Osteoblast (primary cell): ENCODE measurements around the gene MRNIP. TPM values are rescaled to one million over a fixed set of nuclear protein-coding genes. Genes with fewer than 3 reads are reported as not detected.
A peak's percentile ranks its signal among the peaks of the same experiment; 100 is the strongest.

ENCODE experiments used
- DNase-seq: peaks from one replicate; pipeline ENCODE4 v3.0.0; 2011; ENCODE audit warnings: low spot score, mixed read lengths; ENCODE audit not compliant: insufficient read length; ENCODE audit errors: missing footprints
- H2AFZ ChIP-seq: 2 replicates; pipeline ENCODE4 v1.6.0; 2011; ENCODE audit warnings: mild to moderate bottlenecking, low read length
- H3K27ac ChIP-seq: 2 replicates; pipeline ENCODE4 v1.5.1; 2011; ENCODE audit warnings: mild to moderate bottlenecking, low read depth, low read length, moderate library complexity
- H3K27me3 ChIP-seq: 2 replicates; pipeline ENCODE4 v1.6.0; 2012; ENCODE audit warnings: mild to moderate bottlenecking, control low read depth, inconsistent platforms, low read length, moderate library complexity; ENCODE audit not compliant: insufficient read depth
- H3K36me3 ChIP-seq: 2 replicates; pipeline ENCODE4 v1.5.1; 2011; ENCODE audit warnings: mild to moderate bottlenecking, low read length, control low read depth, moderate library complexity; ENCODE audit not compliant: insufficient read depth
- H3K4me1 ChIP-seq: 2 replicates; pipeline ENCODE4 v1.5.1; 2011; ENCODE audit warnings: mild to moderate bottlenecking, low read length, control low read depth, moderate library complexity; ENCODE audit not compliant: insufficient read depth
- H3K4me2 ChIP-seq: 2 replicates; pipeline ENCODE4 v1.6.0; 2011; ENCODE audit warnings: mild to moderate bottlenecking, low read length; ENCODE audit not compliant: insufficient read depth
- H3K4me3 ChIP-seq: fragments of 200-600 bp; sonication (generic); 3 replicates; pipeline ENCODE4 v1.5.1; 2012; ENCODE audit warnings: mild to moderate bottlenecking, low read length, inconsistent platforms; ENCODE audit not compliant: insufficient read depth
- H3K79me2 ChIP-seq: 2 replicates; pipeline ENCODE4 v1.6.0; 2012; ENCODE audit warnings: mild to moderate bottlenecking, low read length, control low read depth, inconsistent platforms; ENCODE audit not compliant: insufficient read depth
- H3K9me3 ChIP-seq: 2 replicates; pipeline ENCODE4 v1.5.1; 2011; ENCODE audit warnings: low read depth, low read length, control low read depth
- H4K20me1 ChIP-seq: 2 replicates; pipeline ENCODE4 v1.6.0; 2012; ENCODE audit warnings: mild to moderate bottlenecking, low read length, control low read depth; ENCODE audit not compliant: insufficient read depth
- total RNA-seq: library from RNA; depleted of rRNA; stranded (reverse); fragments of >200 nt; gene quantifications from 2 replicates; pipeline ENCODE4 v1.2.3, GENCODE V29; 2012
- TF ChIP-seq, protein P1 (sequence below): IDR thresholded peaks from 2 replicates; pipeline ENCODE4 v1.5.1; 2011; ENCODE audit warnings: mild to moderate bottlenecking, low read depth, low read length, moderate library complexity; ENCODE audit errors: extremely low read depth

Gene MRNIP
- total RNA-seq, 1 donor, result 10.1 TPM

DNA sequence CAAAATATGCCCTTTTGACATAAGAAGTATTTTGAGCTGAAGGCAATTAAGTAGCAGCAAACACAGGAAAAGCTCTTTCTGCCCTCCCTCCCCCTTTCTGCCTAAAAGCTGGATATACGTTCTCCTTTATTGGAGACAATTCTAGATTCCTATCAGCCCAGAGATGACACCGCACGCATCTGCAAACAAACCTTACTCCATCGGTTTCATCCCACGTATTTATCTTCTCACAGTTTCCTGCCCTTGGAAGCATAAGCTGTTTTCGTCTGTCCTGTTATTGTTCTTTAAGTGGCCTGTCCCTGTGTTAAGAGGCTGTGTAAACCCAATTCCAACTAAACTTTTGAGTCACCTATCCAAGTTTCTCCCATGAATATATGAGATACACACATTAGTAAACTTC is 37.2 kb upstream of the MRNIP start:
- Histone ChIP-seq H3K4me2 (no peak overlapping the region), H3K4me3 (no peak overlapping the region), H2AFZ (no peak overlapping the region), H3K9me3 (no peaks in the 10 kb centered on the region), H3K27me3 (no peaks in the 10 kb centered on the region), H4K20me1 (peaks cover 10% of the 10 kb centered on the region), H3K79me2 (peaks cover 7% of the 10 kb centered on the region), H3K27ac (no peak overlapping the region), H3K36me3 (peaks cover 78% of the 10 kb centered on the region), H3K4me1 (no peaks in the 10 kb centered on the region)
- TF ChIP-seq, protein P1, sequence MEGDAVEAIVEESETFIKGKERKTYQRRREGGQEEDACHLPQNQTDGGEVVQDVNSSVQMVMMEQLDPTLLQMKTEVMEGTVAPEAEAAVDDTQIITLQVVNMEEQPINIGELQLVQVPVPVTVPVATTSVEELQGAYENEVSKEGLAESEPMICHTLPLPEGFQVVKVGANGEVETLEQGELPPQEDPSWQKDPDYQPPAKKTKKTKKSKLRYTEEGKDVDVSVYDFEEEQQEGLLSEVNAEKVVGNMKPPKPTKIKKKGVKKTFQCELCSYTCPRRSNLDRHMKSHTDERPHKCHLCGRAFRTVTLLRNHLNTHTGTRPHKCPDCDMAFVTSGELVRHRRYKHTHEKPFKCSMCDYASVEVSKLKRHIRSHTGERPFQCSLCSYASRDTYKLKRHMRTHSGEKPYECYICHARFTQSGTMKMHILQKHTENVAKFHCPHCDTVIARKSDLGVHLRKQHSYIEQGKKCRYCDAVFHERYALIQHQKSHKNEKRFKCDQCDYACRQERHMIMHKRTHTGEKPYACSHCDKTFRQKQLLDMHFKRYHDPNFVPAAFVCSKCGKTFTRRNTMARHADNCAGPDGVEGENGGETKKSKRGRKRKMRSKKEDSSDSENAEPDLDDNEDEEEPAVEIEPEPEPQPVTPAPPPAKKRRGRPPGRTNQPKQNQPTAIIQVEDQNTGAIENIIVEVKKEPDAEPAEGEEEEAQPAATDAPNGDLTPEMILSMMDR, result no peak
- no peak for DNase-seq

DNA sequence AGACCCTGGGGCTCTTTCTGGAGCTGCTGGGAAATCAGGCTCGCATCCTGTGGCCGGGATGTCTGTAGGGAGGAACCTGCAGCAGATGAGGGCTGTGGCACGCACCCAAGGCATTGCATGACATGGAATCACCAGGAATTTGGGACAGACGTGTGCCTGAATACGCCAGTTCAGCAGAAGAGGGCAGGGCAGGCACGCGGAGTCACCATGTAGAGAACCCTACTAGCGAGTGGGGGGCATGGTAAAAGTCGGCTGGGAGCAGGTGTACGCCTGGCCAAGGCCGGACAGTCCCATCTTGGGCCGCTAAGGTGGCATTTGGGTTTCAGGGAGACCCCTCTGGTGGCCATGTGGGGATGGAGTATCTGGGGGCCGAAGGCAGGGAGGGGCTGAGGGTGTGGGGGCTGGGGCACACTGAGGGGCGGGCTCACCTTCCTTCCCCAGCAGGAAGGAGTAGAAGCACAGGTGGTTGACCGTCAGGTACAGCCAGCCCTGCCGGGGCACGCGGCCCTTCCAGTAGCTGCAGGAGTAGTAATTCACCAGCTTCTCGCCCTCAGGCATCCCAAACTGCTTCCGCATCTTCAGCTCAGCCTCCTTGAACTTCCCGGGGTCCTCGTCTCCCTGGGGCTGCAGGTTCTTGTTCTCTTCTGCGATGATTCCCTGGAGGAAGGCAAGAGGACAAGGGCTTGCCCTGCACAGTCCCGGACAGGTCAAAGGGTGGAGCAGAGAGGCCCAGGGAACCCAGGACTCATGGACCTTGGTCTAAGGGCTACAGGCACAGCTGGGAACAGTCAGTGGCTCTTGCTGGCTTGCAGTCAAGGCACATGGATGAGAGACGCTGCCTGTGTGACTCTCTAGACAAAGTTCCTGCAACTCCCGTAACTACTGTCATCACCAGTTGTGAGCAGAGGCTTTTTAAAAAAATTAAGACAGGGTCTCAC is 35.6 kb upstream of the MRNIP start:
- Histone ChIP-seq H3K4me2 (no peak overlapping the region), H3K4me3 (no peak overlapping the region), H3K27ac (no peak overlapping the region), H3K79me2 (no peaks in the 10 kb centered on the region), H3K9me3 (no peaks in the 10 kb centered on the region), H4K20me1 (no peaks in the 10 kb centered on the region), H3K4me1 (no peaks in the 10 kb centered on the region), H2AFZ (no peak overlapping the region), H3K36me3 (peaks cover 82% of the 10 kb centered on the region), H3K27me3 (no peaks in the 10 kb centered on the region)
- DNase-seq, result peak; percentile 57
- TF ChIP-seq, protein P1, result no peak

GRCh38 chr5:179893076-179893957 is 34.7 kb upstream of the MRNIP start:
- peak; percentile 65 for DNase-seq
- H3K27me3 ChIP-seq, result no peaks in the 10 kb centered on the region
- H3K4me1 ChIP-seq, result no peaks in the 10 kb centered on the region
- H3K4me2 ChIP-seq, result no peak overlapping the region
- H4K20me1 ChIP-seq, result no peaks in the 10 kb centered on the region
- no peak overlapping the region for H2AFZ ChIP-seq
- H3K36me3 ChIP-seq, result peaks cover 78% of the 10 kb centered on the region
- no peak overlapping the region for H3K27ac ChIP-seq
- H3K4me3 ChIP-seq, result no peak overlapping the region
- H3K79me2 ChIP-seq, result no peaks in the 10 kb centered on the region
- no peaks in the 10 kb centered on the region for H3K9me3 ChIP-seq
- TF ChIP-seq, protein P1, result no peak
